ENCODE results near the gene RFX3.

- TF ChIP-seq CTCF (IDR thresholded peaks at IDR 0.05) = no peak
- TF ChIP-seq POLR2A (IDR thresholded peaks at IDR 0.05) = no peak
Observed at GRCh38 chr9:3479514-3480352, 46.1 kb downstream of the RFX3 start.
